Upper lobe of right lung (tissue), 1 donor: ENCODE measurements around the gene EXOC4. TPM values are rescaled to one million over a fixed set of nuclear protein-coding genes. Genes with fewer than 3 reads are reported as not detected.
"Not testable (repeated sequence)": the region's sequence is repeated elsewhere in the genome, so short reads cannot be mapped to it uniquely, and the experiment has no call there.

Source experiments
- ATAC-seq: fragments of 200-7000 bp; cut with Tn5 transposase; one replicate; pipeline ENCODE4 v1.9.1; 2020; ENCODE audit warnings: mild to moderate bottlenecking, moderate library complexity
- DNase-seq: peaks from one replicate; pipeline ENCODE4 v3.0.0-alpha.2; 2020
- H3K27ac ChIP-seq: fragments of 200-600 bp; one replicate; pipeline ENCODE4 v1.8.0; 2022
- H3K27me3 ChIP-seq: fragments of 200-600 bp; one replicate; pipeline ENCODE4 v1.8.0; 2022; ENCODE audit warnings: mild to moderate bottlenecking
- H3K36me3 ChIP-seq: fragments of 200-600 bp; one replicate; pipeline ENCODE4 v1.8.0; 2022
- H3K4me1 ChIP-seq: fragments of 200-600 bp; one replicate; pipeline ENCODE4 v1.8.0; 2022
- H3K4me3 ChIP-seq: fragments of 200-600 bp; one replicate; pipeline ENCODE4 v1.8.0; 2022; ENCODE audit warnings: mild to moderate bottlenecking
- H3K9me3 ChIP-seq: fragments of 200-600 bp; one replicate; pipeline ENCODE4 v1.8.0; 2022
- CTCF ChIP-seq: fragments of 200-600 bp; IDR thresholded peaks from one replicate; pipeline ENCODE4 v1.8.0; 2022; ENCODE audit warnings: antibody characterized with exemption
- intact Hi-C: fragments of 100-400 bp; cut with DNase I; formaldehyde crosslinking; loops from one replicate; pipeline ENCODE4 v1.11.0; 2022
- total RNA-seq: library from RNA; stranded (reverse); fragmentation: NEBNext Ultra II Directional; extraction: Animal tissue kit (Norgen Biotek cat#: 25700); gene quantifications from one replicate; pipeline ENCODE4 v1.2.1, GENCODE V29; 2021
- donor health status: DM: no; HTN: yes; CAD: no; lungs with severe emphysema.

The EXOC4 gene
- total RNA-seq, 1 donor from 2014 or later = 73.5 TPM

GRCh38 chr7:133888061-133888930, 635.4 kb downstream of the EXOC4 start:
- H3K27ac ChIP-seq = no peak overlapping the region

GRCh38 chr7:133904776-133905175, 651.9 kb downstream of the EXOC4 start:
- Histone ChIP-seq H3K4me3 (no peak overlapping the region), H3K36me3 (no peaks in the 10 kb centered on the region), H3K9me3 (no peaks in the 10 kb centered on the region), H3K27me3 (no peaks in the 10 kb centered on the region), H3K4me1 (no peaks in the 10 kb centered on the region), H3K27ac (no peak overlapping the region)
- intact Hi-C loops = no loop called here
- no peak for TF ChIP-seq CTCF
- DNase-seq (no peak), ATAC-seq (no peak)

More at GRCh38 chr7:133888061-133888930, 635.4 kb downstream of the EXOC4 start:
- DNase-seq (no peak), ATAC-seq (no peak)
- Histone ChIP-seq H3K4me3 (no peak overlapping the region), H3K4me1 (peaks cover 2% of the 10 kb centered on the region), H3K9me3 (no peaks in the 10 kb centered on the region), H3K36me3 (no peaks in the 10 kb centered on the region), H3K27me3 (no peaks in the 10 kb centered on the region)
- intact Hi-C loops = no loop called here
- no peak for TF ChIP-seq CTCF

GRCh38 chr7:133906553-133906952, 653.7 kb downstream of the EXOC4 start:
- H3K27ac ChIP-seq, H3K9me3 ChIP-seq, ATAC-seq, H3K4me1 ChIP-seq, H3K27me3 ChIP-seq, DNase-seq, H3K4me3 ChIP-seq, intact Hi-C loops, H3K36me3 ChIP-seq: not testable (repeated sequence)

GRCh38 chr7:133910761-133911160, 657.9 kb downstream of the EXOC4 start:
- no peak overlapping the region for H3K27ac ChIP-seq
- no peaks in the 10 kb centered on the region for H3K36me3 ChIP-seq
- no peaks in the 10 kb centered on the region for H3K4me1 ChIP-seq
- intact Hi-C loops = no loop called here
- no peak for DNase-seq
- no peak overlapping the region for H3K4me3 ChIP-seq
- no peak for ATAC-seq
- H3K27me3 ChIP-seq = no peaks in the 10 kb centered on the region
- TF ChIP-seq CTCF = no peak
- no peaks in the 10 kb centered on the region for H3K9me3 ChIP-seq

GRCh38 chr7:133911724-133912123, 658.8 kb downstream of the EXOC4 start:
- H3K4me3 ChIP-seq = no peak overlapping the region
- no peak overlapping the region for H3K27ac ChIP-seq
- no peaks in the 10 kb centered on the region for H3K27me3 ChIP-seq
- ATAC-seq (no peak), DNase-seq (no peak)
- no peaks in the 10 kb centered on the region for H3K9me3 ChIP-seq
- H3K36me3 ChIP-seq = no peaks in the 10 kb centered on the region
- intact Hi-C loops = no loop called here
- H3K4me1 ChIP-seq = no peaks in the 10 kb centered on the region
- no peak for TF ChIP-seq CTCF

- ATAC-seq (no peak), DNase-seq (no peak)
- intact Hi-C loops = no loop called here
- Histone ChIP-seq H3K36me3 (peaks cover 1% of the 10 kb centered on the region), H3K4me3 (no peak overlapping the region), H3K27ac (no peak overlapping the region), H3K9me3 (no peaks in the 10 kb centered on the region), H3K4me1 (no peaks in the 10 kb centered on the region), H3K27me3 (no peaks in the 10 kb centered on the region)
- TF ChIP-seq CTCF = no peak
Observed at GRCh38 chr7:133912916-133913697, 660.2 kb downstream of the EXOC4 start.
